Renal cortical epithelial cell (primary cell): ENCODE measurements around the gene TP53RK. TPM values are rescaled to one million over a fixed set of nuclear protein-coding genes. Genes with fewer than 3 reads are reported as not detected.
"Not testable (repeated sequence)": the region's sequence is repeated elsewhere in the genome, so short reads cannot be mapped to it uniquely, and the experiment has no call there.

ENCODE experiments used
- DNase-seq: peaks from one replicate; pipeline ENCODE4 v3.0.0-alpha.2; 2011; ENCODE audit warnings: low read depth
- total RNA-seq: library from RNA; depleted of rRNA; stranded (reverse); fragments of >200 nt; gene quantifications from 2 replicates; pipeline ENCODE4 v1.2.3, GENCODE V29; 2014

The TP53RK gene
- total RNA-seq, 1 donor from 2014 or later, result 16.0 TPM

GRCh38 chr20:46683011-46683667 lies 6.1 kb downstream of the TP53RK start:
- DNase-seq, result no peak

GRCh38 chr20:46682063-46682821 lies 7.0 kb downstream of the TP53RK start:
- no peak for DNase-seq

GRCh38 chr20:46681032-46681854 lies 8.0 kb downstream of the TP53RK start:
- DNase-seq, result peak; percentile 50

- DNase-seq, result no peak
These were observed 8.6 kb downstream of the TP53RK start for GRCh38 chr20:46680684-46681031.

GRCh38 chr20:46678516-46678915 lies 10.7 kb downstream of the TP53RK start:
- DNase-seq, result no peak

GRCh38 chr20:46677608-46678007 lies 11.6 kb downstream of the TP53RK start:
- DNase-seq, result no peak

GRCh38 chr20:46676649-46677316 lies 12.5 kb downstream of the TP53RK start:
- not testable (repeated sequence) for DNase-seq

- DNase-seq, result no peak
These were observed 14.8 kb downstream of the TP53RK start for GRCh38 chr20:46674253-46675083.

GRCh38 chr20:46673394-46674252 lies 15.6 kb downstream of the TP53RK start:
- no peak for DNase-seq

GRCh38 chr20:46672543-46673148 lies 16.6 kb downstream of the TP53RK start:
- no peak for DNase-seq

GRCh38 chr20:46671866-46672542 lies 17.2 kb downstream of the TP53RK start:
- DNase-seq, result no peak

- DNase-seq, result no peak
These were observed 18.4 kb downstream of the TP53RK start for GRCh38 chr20:46670585-46671584.

- no peak for DNase-seq
These were observed 19.0 kb downstream of the TP53RK start for GRCh38 chr20:46670228-46670584.

- DNase-seq, result no peak
These were observed 22.3 kb downstream of the TP53RK start for GRCh38 chr20:46666818-46667515.

- no peak for DNase-seq
These were observed 22.9 kb downstream of the TP53RK start for GRCh38 chr20:46666306-46666705.

- DNase-seq, result no peak
These were observed 23.6 kb downstream of the TP53RK start for GRCh38 chr20:46665602-46666001.

GRCh38 chr20:46663531-46663930 lies 25.7 kb downstream of the TP53RK start:
- no peak for DNase-seq
